ENCODE data around the gene DFFB.

DFFB gene

GRCh38 chr1:3900150-3900968, 43.1 kb downstream of the DFFB start, which contains the start of gene C1orf174:
Gene C1orf174 (minus strand): TSS chr1:3900272. CDS start chr1:3900186, 86 bp downstream.
- TF ChIP-seq CTCF (IDR thresholded peaks at IDR 0.05; ENCODE audit: low read depth, low read length), result no peak
- peak within 1 kb of the TSS; percentile 93 for H3K4me3 ChIP-seq (ENCODE audit: low read depth, low read length)

GRCh38 chr1:3900969-3901529, 43.8 kb downstream of the DFFB start:
- TF ChIP-seq CTCF (IDR thresholded peaks at IDR 0.05; ENCODE audit: low read depth, low read length), result no peak
- peak overlapping the region; percentile 93 for H3K4me3 ChIP-seq (ENCODE audit: low read depth, low read length)

- H3K4me3 ChIP-seq (ENCODE audit: low read depth, low read length), result no peak overlapping the region
- TF ChIP-seq CTCF (IDR thresholded peaks at IDR 0.05; ENCODE audit: low read depth, low read length), result no peak
These were observed 44.8 kb downstream of the DFFB start for GRCh38 chr1:3902111-3902511.

GRCh38 chr1:3902571-3903091, 45.4 kb downstream of the DFFB start:
- TF ChIP-seq CTCF (IDR thresholded peaks at IDR 0.05; ENCODE audit: low read depth, low read length), result no peak
- H3K4me3 ChIP-seq (ENCODE audit: low read depth, low read length), result no peak overlapping the region

GRCh38 chr1:3903141-3904005, 46.1 kb downstream of the DFFB start:
- H3K4me3 ChIP-seq (ENCODE audit: low read depth, low read length), result no peak overlapping the region
- no peak for TF ChIP-seq CTCF (IDR thresholded peaks at IDR 0.05; ENCODE audit: low read depth, low read length)

GRCh38 chr1:3904006-3904842, 46.9 kb downstream of the DFFB start:
- H3K4me3 ChIP-seq (ENCODE audit: low read depth, low read length), result no peak overlapping the region
- TF ChIP-seq CTCF (IDR thresholded peaks at IDR 0.05; ENCODE audit: low read depth, low read length), result no peak
